Activated B cell treated with CpG ODN at 0.5 μM for 24 hours (primary cell): ENCODE measurements around the gene GALC. TPM values are rescaled to one million over a fixed set of nuclear protein-coding genes. Genes with fewer than 3 reads are reported as not detected.

Source experiments
- ATAC-seq: fragments of 200-7000 bp; cut with Tn5 transposase; one replicate; pipeline ENCODE4 v1.10.0; 2021; ENCODE audit warnings: low read depth, mild to moderate bottlenecking, moderate library complexity
- CTCF ChIA-PET: fragments of 350-600 bp; sonication (Branson Sonifier 250); formaldehyde crosslinking; loops from one replicate; lab custom pipeline; 2021; ENCODE audit warnings: antibody characterized with exemption; lab: Charles Lee
- POLR2A ChIA-PET: fragments of 350-600 bp; sonication (Branson Sonifier 250); formaldehyde crosslinking; loops from one replicate; lab custom pipeline; 2021; ENCODE audit warnings: antibody characterized with exemption; lab: Charles Lee
- DNase-seq: peaks from one replicate; pipeline ENCODE4 v3.0.0; 2022
- H3K27ac Mint-ChIP-seq: one replicate; pipeline ENCODE4 v1.8.0; 2020; ENCODE audit warnings: mixed read lengths
- H3K27me3 Mint-ChIP-seq: one replicate; pipeline ENCODE4 v1.8.0; 2021; ENCODE audit warnings: mixed read lengths
- H3K36me3 Mint-ChIP-seq: one replicate; pipeline ENCODE4 v1.8.0; 2021; ENCODE audit warnings: low read depth, mixed read lengths
- H3K4me1 Mint-ChIP-seq: one replicate; pipeline ENCODE4 v1.8.0; 2021; ENCODE audit warnings: mixed read lengths
- H3K4me3 Mint-ChIP-seq: one replicate; pipeline ENCODE4 v1.8.0; 2020; ENCODE audit warnings: mild to moderate bottlenecking, mixed read lengths
- H3K9me3 Mint-ChIP-seq: one replicate; pipeline ENCODE4 v1.8.0; 2020; ENCODE audit warnings: mixed read lengths
- CTCF ChIP-seq: fragments of 200-600 bp; IDR thresholded peaks from one replicate; pipeline ENCODE4 v1.8.0; 2022; ENCODE audit warnings: antibody characterized with exemption, mild to moderate bottlenecking
- intact Hi-C: fragments of 100-400 bp; cut with micrococcal nuclease; formaldehyde crosslinking; loops from one replicate; pipeline ENCODE4 v1.15.1; 2024
- total RNA-seq: library from RNA; stranded (reverse); gene quantifications from 2 replicates; pipeline ENCODE4 v1.2.3, GENCODE V29; 2022

The GALC gene
- total RNA-seq, 1 donor from 2014 or later: 8.3 TPM

- DNase-seq: no peak
- H3K27ac Mint-ChIP-seq: peak overlapping the region; percentile 2
- H3K9me3 Mint-ChIP-seq: no peaks in the 10 kb centered on the region
- ChIA-PET CTCF (no interaction called here), POLR2A (no interaction called here)
- peak overlapping the region; percentile 30 for H3K4me3 Mint-ChIP-seq
- no peak for ATAC-seq
- intact Hi-C loops: loop anchor here (5.0 kb wide), 2 partner anchors 814 to 1949 kb away; partner anchors contain the start of genes TDP1 and TTC8
- no peaks in the 10 kb centered on the region for H3K27me3 Mint-ChIP-seq
- no peak for TF ChIP-seq CTCF
- peaks cover 73% of the 10 kb centered on the region for H3K4me1 Mint-ChIP-seq
- peaks cover 51% of the 10 kb centered on the region for H3K36me3 Mint-ChIP-seq
Observed at GRCh38 chr14:88008039-88008742, 15.2 kb upstream of the GALC start.

GRCh38 chr14:88007608-88008007 lies 14.6 kb upstream of the GALC start:
- ChIA-PET CTCF (interaction anchor here (3.1 kb wide), 1 partner anchor 62 kb away, joined by 14 read pairs; no protein-coding TSS in a partner anchor), POLR2A (interaction anchor here (3.0 to 4.2 kb wide), 2 partner anchors 14 to 56 kb away, joined by 18 to 131 read pairs; partner anchors contain the start of gene GALC)
- DNase-seq (no peak), ATAC-seq (no peak)
- intact Hi-C loops: loop anchor here (2.0 to 5.0 kb wide), 3 partner anchors 55 to 1950 kb away; partner anchors contain the start of genes TDP1 and TTC8
- Mint-ChIP-seq H3K27me3 (no peaks in the 10 kb centered on the region), H3K9me3 (no peaks in the 10 kb centered on the region), H3K36me3 (peaks cover 51% of the 10 kb centered on the region), H3K4me3 (no peak overlapping the region), H3K4me1 (peaks cover 79% of the 10 kb centered on the region), H3K27ac (no peak overlapping the region)
- TF ChIP-seq CTCF: no peak

- intact Hi-C loops: loop anchor here (1.0 to 5.0 kb wide), 5 partner anchors 13 to 1951 kb away; partner anchors contain the start of genes GALC, TDP1 and TTC8
- peak; percentile 79 for ATAC-seq
- peak overlapping the region; percentile 83 for H3K4me3 Mint-ChIP-seq
- no peaks in the 10 kb centered on the region for H3K27me3 Mint-ChIP-seq
- H3K27ac Mint-ChIP-seq: peak overlapping the region; percentile 84
- no peak for DNase-seq
- peaks cover 77% of the 10 kb centered on the region for H3K4me1 Mint-ChIP-seq
- H3K9me3 Mint-ChIP-seq: no peaks in the 10 kb centered on the region
- POLR2A ChIA-PET: interaction anchor here (1.0 to 4.2 kb wide), 3 partner anchors 12 to 317 kb away, joined by 4 to 131 read pairs (median 18); partner anchors contain the start of gene GALC
- CTCF ChIA-PET: interaction anchor here (1.7 to 3.1 kb wide), 3 partner anchors 8 to 61 kb away, joined by 5 to 14 read pairs (median 12); partner anchors contain the start of gene GALC
- TF ChIP-seq CTCF: no peak
- peaks cover 37% of the 10 kb centered on the region for H3K36me3 Mint-ChIP-seq
Observed at GRCh38 chr14:88005978-88006851, 13.2 kb upstream of the GALC start.

GRCh38 chr14:88005050-88005481 lies 12.1 kb upstream of the GALC start, which contains the start of gene GPR65:
TSS of gene GPR65 (plus strand) at chr14:88005135. CDS start at chr14:88010848, 5,713 bp downstream.
- no peak for TF ChIP-seq CTCF
- POLR2A ChIA-PET: interaction anchor here (0.6 to 4.2 kb wide), 4 partner anchors 11 to 319 kb away, joined by 3 to 131 read pairs (median 11); partner anchors contain the start of gene GALC
- Mint-ChIP-seq H3K4me3 (peak within 1 kb of the TSS; percentile 83), H3K9me3 (no peaks in the 10 kb centered on the region), H3K36me3 (peaks cover 26% of the 10 kb centered on the region), H3K27ac (peak within 1 kb of the TSS; percentile 84), H3K4me1 (peaks cover 67% of the 10 kb centered on the region), H3K27me3 (no peaks in the 10 kb centered on the region)
- CTCF ChIA-PET: interaction anchor here (1.7 to 3.1 kb wide), 3 partner anchors 9 to 60 kb away, joined by 5 to 14 read pairs (median 12); partner anchors contain the start of gene GALC
- intact Hi-C loops: loop anchor here (5.0 kb wide), 2 partner anchors 817 to 1952 kb away; partner anchors contain the start of genes TDP1 and TTC8
- peak; percentile 78 for ATAC-seq
- no peak for DNase-seq
